ENCODE results near the gene PELI2.

The PELI2 gene

GRCh38 chr14:56189307-56189706, 71.1 kb downstream of the PELI2 start:
- H3K27me3 Mint-ChIP-seq = no peaks in the 10 kb centered on the region
- peaks cover 8% of the 10 kb centered on the region for H3K4me1 Mint-ChIP-seq (ENCODE audit: low read depth)
- no peak overlapping the region for H3K27ac Mint-ChIP-seq
- H3K4me3 Mint-ChIP-seq = no peak overlapping the region
- no peaks in the 10 kb centered on the region for H3K9me3 Mint-ChIP-seq (ENCODE audit: low read depth)
- H3K36me3 Mint-ChIP-seq = peaks cover 6% of the 10 kb centered on the region

- Mint-ChIP-seq H3K9me3 (ENCODE audit: low read depth) (no peaks in the 10 kb centered on the region), H3K27ac (no peak overlapping the region), H3K27me3 (no peaks in the 10 kb centered on the region), H3K4me3 (no peak overlapping the region), H3K4me1 (ENCODE audit: low read depth) (peaks cover 27% of the 10 kb centered on the region), H3K36me3 (peaks cover 2% of the 10 kb centered on the region)
Observed at GRCh38 chr14:56193347-56193746, 75.1 kb downstream of the PELI2 start.

GRCh38 chr14:56194042-56194441, 75.8 kb downstream of the PELI2 start:
- Mint-ChIP-seq H3K27me3 (no peaks in the 10 kb centered on the region), H3K27ac (peak overlapping the region; percentile 17), H3K36me3 (peaks cover 2% of the 10 kb centered on the region), H3K4me3 (peak overlapping the region; percentile 38), H3K9me3 (ENCODE audit: low read depth) (no peaks in the 10 kb centered on the region), H3K4me1 (ENCODE audit: low read depth) (peaks cover 27% of the 10 kb centered on the region)

- Mint-ChIP-seq H3K4me1 (ENCODE audit: low read depth) (peaks cover 27% of the 10 kb centered on the region), H3K27ac (peak overlapping the region; percentile 88), H3K36me3 (peaks cover 2% of the 10 kb centered on the region), H3K27me3 (no peaks in the 10 kb centered on the region), H3K4me3 (peak overlapping the region; percentile 69), H3K9me3 (ENCODE audit: low read depth) (no peaks in the 10 kb centered on the region)
Observed at GRCh38 chr14:56195223-56195622, 77.0 kb downstream of the PELI2 start.

- Mint-ChIP-seq H3K4me3 (peak overlapping the region; percentile 69), H3K4me1 (ENCODE audit: low read depth) (peaks cover 27% of the 10 kb centered on the region), H3K9me3 (ENCODE audit: low read depth) (no peaks in the 10 kb centered on the region), H3K27me3 (no peaks in the 10 kb centered on the region), H3K36me3 (peaks cover 2% of the 10 kb centered on the region), H3K27ac (peak overlapping the region; percentile 88)
Observed at GRCh38 chr14:56195704-56196103, 77.5 kb downstream of the PELI2 start.

- Mint-ChIP-seq H3K27ac (peak overlapping the region; percentile 88), H3K27me3 (no peaks in the 10 kb centered on the region), H3K9me3 (ENCODE audit: low read depth) (no peaks in the 10 kb centered on the region), H3K4me1 (ENCODE audit: low read depth) (peaks cover 27% of the 10 kb centered on the region), H3K36me3 (peaks cover 2% of the 10 kb centered on the region), H3K4me3 (no peak overlapping the region)
Observed at GRCh38 chr14:56196274-56196673, 78.1 kb downstream of the PELI2 start.

- H3K27ac Mint-ChIP-seq = no peak overlapping the region
- H3K27me3 Mint-ChIP-seq = no peaks in the 10 kb centered on the region
- H3K9me3 Mint-ChIP-seq (ENCODE audit: low read depth) = no peaks in the 10 kb centered on the region
- peaks cover 2% of the 10 kb centered on the region for H3K36me3 Mint-ChIP-seq
- H3K4me3 Mint-ChIP-seq = no peak overlapping the region
- H3K4me1 Mint-ChIP-seq (ENCODE audit: low read depth) = peaks cover 27% of the 10 kb centered on the region
Observed at GRCh38 chr14:56197150-56197549, 78.9 kb downstream of the PELI2 start.

- H3K9me3 Mint-ChIP-seq (ENCODE audit: low read depth) = no peaks in the 10 kb centered on the region
- no peak overlapping the region for H3K27ac Mint-ChIP-seq
- no peaks in the 10 kb centered on the region for H3K27me3 Mint-ChIP-seq
- peaks cover 25% of the 10 kb centered on the region for H3K4me1 Mint-ChIP-seq (ENCODE audit: low read depth)
- H3K4me3 Mint-ChIP-seq = no peak overlapping the region
- peaks cover 2% of the 10 kb centered on the region for H3K36me3 Mint-ChIP-seq
Observed at GRCh38 chr14:56198438-56198837, 80.2 kb downstream of the PELI2 start.

- no peak overlapping the region for H3K27ac Mint-ChIP-seq
- H3K9me3 Mint-ChIP-seq (ENCODE audit: low read depth) = no peaks in the 10 kb centered on the region
- no peak overlapping the region for H3K4me3 Mint-ChIP-seq
- H3K4me1 Mint-ChIP-seq (ENCODE audit: low read depth) = peaks cover 19% of the 10 kb centered on the region
- no peaks in the 10 kb centered on the region for H3K27me3 Mint-ChIP-seq
- H3K36me3 Mint-ChIP-seq = peaks cover 2% of the 10 kb centered on the region
Observed at GRCh38 chr14:56199095-56199981, 81.1 kb downstream of the PELI2 start.

- Mint-ChIP-seq H3K36me3 (peaks cover 2% of the 10 kb centered on the region), H3K27me3 (no peaks in the 10 kb centered on the region), H3K4me3 (no peak overlapping the region), H3K9me3 (ENCODE audit: low read depth) (no peaks in the 10 kb centered on the region), H3K4me1 (ENCODE audit: low read depth) (peaks cover 11% of the 10 kb centered on the region), H3K27ac (no peak overlapping the region)
Observed at GRCh38 chr14:56199982-56200577, 81.9 kb downstream of the PELI2 start.

- no peaks in the 10 kb centered on the region for H3K9me3 Mint-ChIP-seq (ENCODE audit: low read depth)
- H3K4me1 Mint-ChIP-seq (ENCODE audit: low read depth) = no peaks in the 10 kb centered on the region
- no peaks in the 10 kb centered on the region for H3K27me3 Mint-ChIP-seq
- no peak overlapping the region for H3K27ac Mint-ChIP-seq
- H3K4me3 Mint-ChIP-seq = no peak overlapping the region
- H3K36me3 Mint-ChIP-seq = no peaks in the 10 kb centered on the region
Observed at GRCh38 chr14:56202256-56202655, 84.0 kb downstream of the PELI2 start.

- Mint-ChIP-seq H3K4me3 (no peak overlapping the region), H3K27ac (no peak overlapping the region), H3K4me1 (ENCODE audit: low read depth) (no peaks in the 10 kb centered on the region), H3K27me3 (no peaks in the 10 kb centered on the region), H3K36me3 (no peaks in the 10 kb centered on the region), H3K9me3 (ENCODE audit: low read depth) (no peaks in the 10 kb centered on the region)
Observed at GRCh38 chr14:56205881-56206280, 87.7 kb downstream of the PELI2 start.

- no peaks in the 10 kb centered on the region for H3K36me3 Mint-ChIP-seq
- no peaks in the 10 kb centered on the region for H3K27me3 Mint-ChIP-seq
- H3K27ac Mint-ChIP-seq = no peak overlapping the region
- no peaks in the 10 kb centered on the region for H3K9me3 Mint-ChIP-seq (ENCODE audit: low read depth)
- no peaks in the 10 kb centered on the region for H3K4me1 Mint-ChIP-seq (ENCODE audit: low read depth)
- no peak overlapping the region for H3K4me3 Mint-ChIP-seq
Observed at GRCh38 chr14:56206596-56206995, 88.4 kb downstream of the PELI2 start.

GRCh38 chr14:56207626-56208292, 89.5 kb downstream of the PELI2 start:
- Mint-ChIP-seq H3K36me3 (peaks cover 2% of the 10 kb centered on the region), H3K27ac (no peak overlapping the region), H3K9me3 (ENCODE audit: low read depth) (no peaks in the 10 kb centered on the region), H3K27me3 (no peaks in the 10 kb centered on the region), H3K4me1 (ENCODE audit: low read depth) (no peaks in the 10 kb centered on the region), H3K4me3 (no peak overlapping the region)

- Mint-ChIP-seq H3K4me3 (no peak overlapping the region), H3K9me3 (ENCODE audit: low read depth) (no peaks in the 10 kb centered on the region), H3K27ac (no peak overlapping the region), H3K27me3 (no peaks in the 10 kb centered on the region), H3K4me1 (ENCODE audit: low read depth) (no peaks in the 10 kb centered on the region), H3K36me3 (peaks cover 2% of the 10 kb centered on the region)
Observed at GRCh38 chr14:56208520-56208919, 90.3 kb downstream of the PELI2 start.
